22Rv1 (cell line): ENCODE measurements around the gene RAB1A.

ENCODE experiments used
- CTCF ChIP-seq: fragments of 450-650 bp; IDR thresholded peaks from 2 replicates; pipeline ENCODE4 v1.5.1; 2017; ENCODE audit warnings: mild to moderate bottlenecking
- ZFX ChIP-seq: fragments of 450-650 bp; IDR thresholded peaks from 2 replicates; pipeline ENCODE4 v1.6.1; 2017; ENCODE audit warnings: antibody characterized with exemption, borderline replicate concordance

DNA sequence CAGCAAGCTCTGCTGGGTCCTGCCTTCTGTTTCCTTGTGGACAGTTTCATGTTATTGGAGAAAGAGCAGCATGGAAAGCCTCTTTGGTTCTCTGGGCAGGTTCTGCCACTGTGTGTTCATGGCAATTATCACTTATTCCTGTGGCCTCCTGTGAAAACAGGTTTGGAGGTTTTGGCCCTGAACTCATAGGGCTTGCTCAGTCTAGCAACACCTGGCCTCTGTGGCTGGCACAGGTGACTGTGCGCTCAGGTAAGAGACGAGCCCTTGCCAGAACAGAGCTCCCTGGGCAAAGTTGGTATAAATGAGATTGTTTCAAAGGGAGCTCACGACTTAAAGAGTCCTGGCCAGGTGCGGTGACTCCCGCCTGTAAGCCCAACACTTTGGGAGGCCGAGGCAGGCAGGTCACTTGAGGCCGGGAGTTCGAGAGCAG is 68.0 kb downstream of the RAB1A start:
- no peak for TF ChIP-seq CTCF
- no peak for TF ChIP-seq ZFX
